GM18907 (cell line): ENCODE results near the gene CRAT.
A peak's percentile ranks its signal among the peaks of the same experiment; 100 is the strongest.

Experiments used
- ATAC-seq: cut with Tn5 transposase; IDR thresholded peaks from one replicate; pipeline ENCODE4 v1.9.1; 2021; ENCODE audit warnings: mild to moderate bottlenecking, moderate library complexity; ENCODE audit not compliant: unreplicated experiment

CRAT gene

DNA sequence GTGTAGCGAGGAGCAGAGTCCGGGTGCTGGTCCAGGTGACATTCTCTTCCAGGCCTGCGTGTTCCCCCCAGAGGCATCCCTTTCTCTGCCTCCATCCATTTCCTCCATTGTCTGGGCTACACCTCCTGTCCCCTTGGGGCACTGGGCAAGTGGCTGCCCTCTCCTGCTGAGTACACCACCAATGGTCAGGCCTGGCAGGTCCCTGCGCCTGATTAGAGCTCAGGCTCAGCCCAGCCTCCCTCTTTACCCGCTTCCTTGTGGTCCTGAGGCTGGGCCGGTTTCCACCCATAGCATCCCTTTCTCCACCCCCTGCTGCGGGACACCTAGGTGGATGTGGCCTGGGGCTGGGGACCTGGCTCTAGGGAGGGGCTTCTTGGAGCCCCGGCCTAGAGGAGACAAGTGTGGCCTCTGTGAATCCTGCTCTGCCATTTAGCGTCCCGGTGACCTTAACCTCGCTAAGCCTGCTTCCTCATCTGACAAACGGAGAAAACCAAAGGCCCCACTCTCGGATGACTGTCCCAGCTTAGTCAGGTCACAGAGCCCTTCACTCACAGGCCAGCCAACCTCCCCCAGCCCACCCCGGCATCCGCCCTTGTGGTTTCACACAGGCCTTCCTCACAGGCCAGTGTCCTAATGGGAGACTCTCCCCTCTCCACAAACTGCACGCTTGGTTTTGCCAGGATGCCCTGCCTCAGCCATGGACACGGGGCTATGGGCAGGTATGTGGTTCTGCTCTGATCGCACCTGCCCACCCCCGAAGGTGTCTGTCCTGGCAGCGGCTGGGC is 16.8 kb downstream of the CRAT start:
- ATAC-seq, result no peak

DNA sequence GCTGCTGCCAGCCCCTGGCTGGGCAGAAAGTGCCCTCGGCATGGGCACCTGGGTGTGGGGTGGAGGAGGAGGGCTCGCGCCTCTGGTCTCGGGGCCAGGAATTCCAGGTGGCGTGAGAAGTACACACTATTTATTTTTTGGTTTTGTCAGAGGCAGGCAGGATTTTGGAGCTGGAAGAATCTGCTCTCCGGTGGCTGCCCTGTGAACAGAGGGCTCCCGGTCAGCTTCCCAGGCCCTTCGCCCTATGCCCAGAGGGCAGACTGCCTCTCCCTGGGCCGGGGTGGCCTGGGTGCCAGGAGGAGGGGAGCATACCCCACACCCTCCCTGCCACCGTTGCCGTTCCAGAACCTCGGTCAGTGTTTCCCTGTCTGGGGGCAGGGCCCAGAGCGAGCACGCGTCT is 21.3 kb downstream of the CRAT start:
- ATAC-seq, result no peak

GRCh38 chr9:129084087-129084486 is 26.5 kb downstream of the CRAT start:
- ATAC-seq, result no peak

DNA sequence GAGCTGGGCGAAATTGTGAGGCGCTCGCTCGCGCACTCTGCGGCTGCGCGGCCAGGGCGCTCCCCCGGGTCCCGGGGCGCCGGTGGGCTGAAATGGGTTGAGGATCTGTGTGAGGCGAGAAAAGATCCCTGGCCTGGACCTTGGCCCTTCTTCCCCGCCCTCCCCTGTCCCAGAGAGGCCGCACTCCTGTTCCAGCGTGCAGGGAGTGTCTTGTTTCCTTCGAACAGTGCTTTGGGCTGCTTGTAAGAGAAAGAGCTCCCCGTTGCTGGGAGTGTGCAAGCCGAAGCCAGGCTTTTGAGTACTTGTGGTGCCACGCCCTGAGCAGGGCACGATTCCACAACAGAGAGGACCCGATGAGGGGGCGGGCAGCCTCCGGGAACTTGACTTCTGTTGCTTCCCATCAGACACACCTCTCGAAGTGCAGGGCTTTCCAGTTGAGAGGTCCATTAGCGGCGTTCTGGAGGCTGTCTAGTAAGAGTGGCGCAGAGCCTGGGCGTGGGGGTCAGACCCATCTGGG is 29.1 kb downstream of the CRAT start:
- ATAC-seq, result no peak

- peak; percentile 89 for ATAC-seq
These were observed 29.8 kb downstream of the CRAT start, which contains the start of gene DOLPP1 for GRCh38 chr9:129080601-129081387. DOLPP1 (plus strand) TSS chr9:129081111; CDS start chr9:129081132, 21 bp downstream.

GRCh38 chr9:129080298-129080600 is 30.3 kb downstream of the CRAT start:
- ATAC-seq, result no peak

DNA sequence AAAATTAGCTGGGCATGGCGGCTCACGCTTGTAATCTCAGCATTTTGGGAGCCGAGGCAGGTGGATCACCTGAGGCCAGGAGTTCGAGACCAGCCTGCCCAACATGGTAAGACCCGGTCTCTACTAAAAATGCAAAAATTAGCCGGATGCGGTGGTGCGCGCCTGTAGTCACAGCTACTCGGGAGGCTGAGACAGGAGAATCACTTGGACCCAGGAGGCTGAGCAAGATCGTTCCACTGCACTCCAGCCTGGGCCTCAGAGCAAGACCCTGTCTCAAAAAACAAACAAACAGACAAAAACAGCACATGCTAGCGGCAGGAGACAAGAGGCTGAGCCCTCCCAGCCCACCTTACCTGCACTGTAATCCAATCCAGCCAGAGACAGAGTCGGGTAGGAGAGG is 30.8 kb downstream of the CRAT start:
- no peak for ATAC-seq

DNA sequence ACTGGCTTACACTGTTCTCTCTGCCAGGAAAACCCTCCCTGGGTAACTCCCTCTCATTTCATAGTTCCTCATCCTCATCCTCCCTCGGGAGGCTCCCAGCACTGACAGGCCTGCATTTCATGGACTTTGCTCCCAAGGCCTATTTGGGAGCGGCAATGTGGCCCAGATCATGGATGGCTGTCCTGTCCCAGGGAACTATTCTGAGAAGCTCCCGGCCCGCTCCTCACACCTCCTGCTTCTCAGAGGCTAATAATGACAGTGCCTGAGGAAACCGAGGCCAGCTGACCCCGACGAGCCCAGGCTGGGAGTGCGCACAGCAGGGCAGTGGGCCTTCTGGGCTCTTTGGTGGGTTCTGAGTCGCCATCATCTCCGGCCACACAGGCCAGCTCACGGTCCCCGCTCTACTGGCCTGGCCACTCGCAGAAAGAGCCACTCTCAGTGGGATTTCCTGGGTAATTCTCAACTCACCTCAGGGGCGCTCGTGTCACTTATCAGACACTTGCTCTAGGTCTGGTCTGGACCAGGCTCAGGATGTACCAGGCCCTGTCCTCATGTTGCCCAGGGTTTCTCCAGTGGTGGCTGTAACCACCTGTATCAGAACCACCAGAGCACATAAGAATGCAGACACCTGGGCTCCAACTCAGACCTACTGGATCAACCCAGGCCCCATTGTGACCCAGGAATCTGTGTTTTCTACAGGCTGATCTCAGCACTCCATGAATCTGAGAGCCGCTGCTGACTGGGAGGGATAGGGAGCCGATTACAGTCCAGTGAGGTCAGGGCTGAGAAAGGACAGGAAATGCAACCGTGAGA is 31.7 kb downstream of the CRAT start:
- no peak for ATAC-seq

GRCh38 chr9:129077236-129077635 is 33.4 kb downstream of the CRAT start:
- no peak for ATAC-seq

- ATAC-seq, result no peak
These were observed 34.0 kb downstream of the CRAT start for GRCh38 chr9:129076640-129077037.

DNA sequence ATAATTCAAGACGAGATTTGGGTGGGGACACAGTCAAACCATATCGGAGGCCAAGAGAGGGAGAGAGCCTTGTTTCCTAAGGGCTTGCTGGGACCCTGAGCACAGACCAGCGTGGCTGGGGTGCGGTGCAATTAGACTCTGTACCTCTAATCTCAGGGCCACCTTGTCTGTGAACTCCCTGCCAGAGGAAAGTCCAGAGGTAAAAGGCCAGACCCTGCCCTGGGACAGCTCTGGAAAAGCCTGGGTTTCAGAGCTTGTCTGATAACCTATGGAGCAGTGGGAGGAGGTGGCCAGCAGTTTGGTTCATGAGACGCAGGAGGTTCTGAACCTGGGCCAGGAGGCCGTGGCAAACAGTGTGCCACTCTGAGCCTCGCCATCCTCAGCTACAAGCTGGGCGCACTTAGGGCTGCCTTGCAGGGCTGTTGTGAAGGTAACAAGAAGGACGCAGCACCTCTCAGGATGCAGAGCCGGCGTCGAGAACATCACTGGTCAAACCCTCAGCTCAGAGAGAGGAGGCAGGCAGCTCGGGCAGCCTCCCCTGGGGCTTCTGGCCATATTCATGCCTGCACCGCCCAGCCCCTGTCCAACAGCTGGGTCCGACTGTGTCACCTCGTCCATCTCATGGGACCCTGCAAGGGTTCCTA is 34.5 kb downstream of the CRAT start:
- ATAC-seq, result no peak

- ATAC-seq, result no peak
These were observed 36.5 kb downstream of the CRAT start for GRCh38 chr9:129074106-129074505.

DNA sequence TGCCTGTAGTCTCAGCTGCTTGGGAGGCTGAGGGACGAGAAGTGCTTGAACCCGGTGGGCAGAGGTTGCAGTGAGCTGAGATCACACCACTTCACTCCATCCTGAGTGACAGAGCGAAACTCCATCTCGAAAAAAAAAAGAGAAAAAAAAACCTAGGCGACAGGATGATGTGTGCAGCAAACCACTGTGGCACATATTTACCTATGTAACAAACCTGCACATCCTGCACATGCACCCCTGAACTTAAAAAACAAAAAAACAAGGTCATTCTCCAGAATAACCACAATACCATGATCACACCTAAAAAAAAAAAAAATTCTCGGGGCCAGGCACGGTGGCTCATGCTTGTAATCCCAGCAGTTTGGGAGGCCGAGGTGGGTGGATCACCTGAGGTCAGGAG is 37.2 kb downstream of the CRAT start:
- no peak for ATAC-seq

- ATAC-seq, result no peak
These were observed 38.4 kb downstream of the CRAT start for GRCh38 chr9:129072171-129072570.

- ATAC-seq, result no peak
These were observed 39.0 kb downstream of the CRAT start for GRCh38 chr9:129071526-129072126.

GRCh38 chr9:129070696-129071525 is 39.7 kb downstream of the CRAT start:
- no peak for ATAC-seq

- ATAC-seq, result no peak
These were observed 40.5 kb downstream of the CRAT start for GRCh38 chr9:129069862-129070641.

- ATAC-seq, result peak; percentile 66
These were observed 41.4 kb downstream of the CRAT start for GRCh38 chr9:129068990-129069861.
